IMR-90 (cell line): ENCODE measurements around the gene SAMSN1. TPM values are rescaled to one million over a fixed set of nuclear protein-coding genes. Genes with fewer than 3 reads are reported as not detected.

Experiments
- ATAC-seq: fragments of 200-7000 bp; cut with Tn5 transposase; 2 replicates; pipeline ENCODE4 v1.9.1; 2020; ENCODE audit warnings: low read depth, mild to moderate bottlenecking, moderate library complexity
- BruUV-seq: library from RNA; stranded (reverse); fragments of 400-500 nt; replicated peaks from 2 replicates; lab custom pipeline; 2021; lab: Mats Ljungman, UMichigan
- CTCF ChIA-PET: fragments of 300-600 bp; formaldehyde crosslinking; extraction: SDS; loops from one replicate; lab custom pipeline; 2021; ENCODE audit warnings: antibody characterized with exemption; lab: Yijun Ruan, JAX
- POLR2A ChIA-PET: fragments of 300-600 bp; sonication (Branson Sonifier 250); formaldehyde crosslinking; loops from one replicate; lab custom pipeline; 2022; ENCODE audit warnings: antibody characterized with exemption; ENCODE audit not compliant: unreplicated experiment; lab: Charles Lee
- DNase-seq: peaks from one replicate; pipeline ENCODE4 v3.0.0; 2013
- H2AFZ ChIP-seq: replicated peaks from 2 replicates; pipeline ENCODE3; 2013; ENCODE audit warnings: low read length, mild to moderate bottlenecking; ENCODE audit not compliant: poor library complexity
- H2AK5ac ChIP-seq: 2 replicates; pipeline ENCODE4 v1.6.1; 2013; ENCODE audit warnings: low read depth, low read length, inconsistent platforms
- H2AK9ac ChIP-seq: replicated peaks from 2 replicates; pipeline ENCODE3; 2013; ENCODE audit warnings: mild to moderate bottlenecking, low read depth, low read length, moderate library complexity; ENCODE audit not compliant: poor library complexity
- H2BK120ac ChIP-seq: 2 replicates; pipeline ENCODE4 v1.6.1; 2013; ENCODE audit warnings: low read depth, low read length, inconsistent platforms
- H2BK15ac ChIP-seq: 3 replicates; pipeline ENCODE4 v1.6.1; 2013; ENCODE audit warnings: low read depth, low read length, inconsistent platforms
- H2BK20ac ChIP-seq: 2 replicates; pipeline ENCODE4 v1.6.1; 2013; ENCODE audit warnings: low read depth, mild to moderate bottlenecking, inconsistent platforms, low read length, moderate library complexity
- H2BK5ac ChIP-seq: 2 replicates; pipeline ENCODE4 v1.6.1; 2013; ENCODE audit warnings: mild to moderate bottlenecking, low read depth, low read length, inconsistent platforms; ENCODE audit not compliant: poor library complexity, severe bottlenecking
- H3K14ac ChIP-seq: replicated peaks from 2 replicates; pipeline ENCODE4 v1.6.1; 2013; ENCODE audit warnings: low read depth, low read length, inconsistent platforms
- H3K18ac ChIP-seq: 2 replicates; pipeline ENCODE4 v1.6.1; 2013; ENCODE audit warnings: low read depth, low read length, control low read depth
- H3K23ac ChIP-seq: 2 replicates; pipeline ENCODE4 v1.6.1; 2013; ENCODE audit warnings: low read depth, low read length, inconsistent platforms
- H3K27ac ChIP-seq: 2 replicates; pipeline ENCODE4 v1.5.1; 2013; ENCODE audit warnings: mild to moderate bottlenecking, control low read depth, low read length; ENCODE audit not compliant: insufficient read depth
- H3K27me3 ChIP-seq: 2 replicates; pipeline ENCODE4 v1.6.1; 2013; ENCODE audit warnings: low read length; ENCODE audit not compliant: control insufficient read depth, insufficient read depth
- H3K36me3 ChIP-seq: 2 replicates; pipeline ENCODE4 v1.6.1; 2013; ENCODE audit warnings: low read length, mixed read lengths; ENCODE audit not compliant: control insufficient read depth, insufficient read depth
- H3K4ac ChIP-seq: 2 replicates; pipeline ENCODE4 v1.6.1; 2013; ENCODE audit warnings: low read depth, low read length, inconsistent platforms
- H3K4me1 ChIP-seq: 2 replicates; pipeline ENCODE4 v1.6.1; 2013; ENCODE audit warnings: low read length, mixed read lengths; ENCODE audit not compliant: control insufficient read depth, insufficient read depth
- H3K4me2 ChIP-seq: 2 replicates; pipeline ENCODE4 v1.6.1; 2013; ENCODE audit warnings: low read depth, mild to moderate bottlenecking, control low read depth, low read length, moderate library complexity
- H3K4me3 ChIP-seq: 2 replicates; pipeline ENCODE4 v1.5.1; 2013; ENCODE audit warnings: low read depth, mild to moderate bottlenecking, control low read depth, low read length, moderate library complexity; ENCODE audit not compliant: insufficient read depth
- H3K56ac ChIP-seq: 2 replicates; pipeline ENCODE4 v1.6.1; 2013; ENCODE audit warnings: low read length, inconsistent platforms; ENCODE audit not compliant: insufficient read depth; ENCODE audit errors: extremely low read depth
- H3K79me1 ChIP-seq, 2 experiments: 2 replicates each; pipeline ENCODE4 v1.6.1; 2013; ENCODE audit warnings: low read length in 2 of 2, inconsistent platforms in 1 of 2, low read depth in 1 of 2
- H3K9ac ChIP-seq: 2 replicates; pipeline ENCODE4 v1.6.1; 2013; ENCODE audit warnings: low read depth, low read length, control low read depth
- H3K9me1 ChIP-seq: 2 replicates; pipeline ENCODE4 v1.6.1; 2013; ENCODE audit warnings: low read length, inconsistent platforms; ENCODE audit not compliant: insufficient read depth
- H3K9me3 ChIP-seq: 2 replicates; pipeline ENCODE4 v1.6.1; 2013; ENCODE audit warnings: low read length; ENCODE audit not compliant: control insufficient read depth, insufficient read depth
- H4K20me1 ChIP-seq: 2 replicates; pipeline ENCODE4 v1.6.1; 2013; ENCODE audit warnings: low read length, inconsistent platforms; ENCODE audit not compliant: insufficient read depth
- H4K5ac ChIP-seq: 2 replicates; pipeline ENCODE4 v1.6.1; 2013; ENCODE audit warnings: mild to moderate bottlenecking, low read depth, low read length, control low read depth
- H4K8ac ChIP-seq, 2 experiments: 2 replicates each; pipeline ENCODE4 v1.6.1; 2013; ENCODE audit warnings: low read depth in 2 of 2, low read length in 2 of 2, control low read depth in 1 of 2, inconsistent platforms in 1 of 2
- H4K91ac ChIP-seq: 2 replicates; pipeline ENCODE4 v1.6.1; 2013; ENCODE audit warnings: low read depth, low read length, inconsistent platforms; ENCODE audit not compliant: insufficient read depth
- BHLHE40 ChIP-seq: fragments of 150-350 bp; IDR thresholded peaks from 2 replicates; pipeline ENCODE4 v1.6.1; 2016; ENCODE audit warnings: mild to moderate bottlenecking, low read depth, low read length
- CEBPB ChIP-seq: IDR thresholded peaks from 2 replicates; pipeline ENCODE4 v1.6.1; 2012; ENCODE audit warnings: low read depth, low read length, improper control_type of control experiment
- CHD1 ChIP-seq: IDR thresholded peaks from 2 replicates; pipeline ENCODE4 v1.6.1; 2012; ENCODE audit warnings: low read depth, low read length, improper control_type of control experiment
- CTCF ChIP-seq: conservative IDR thresholded peaks from 2 replicates; pipeline ENCODE4 v1.5.1; 2012; ENCODE audit warnings: mild to moderate bottlenecking, low read depth, low read length, improper control_type of control experiment
- FOS ChIP-seq: fragments of 150-350 bp; IDR thresholded peaks from 2 replicates; pipeline ENCODE4 v1.6.1; 2016; ENCODE audit warnings: low read depth, low read length
- MAFK ChIP-seq: IDR thresholded peaks from 2 replicates; pipeline ENCODE4 v1.6.1; 2012; ENCODE audit warnings: low read depth, low read length, improper control_type of control experiment
- MAZ ChIP-seq: IDR thresholded peaks from 2 replicates; pipeline ENCODE4 v1.6.1; 2012; ENCODE audit warnings: low read depth, mild to moderate bottlenecking, low read length, improper control_type of control experiment, moderate library complexity, borderline replicate concordance
- RCOR1 ChIP-seq: IDR thresholded peaks from 2 replicates; pipeline ENCODE4 v1.6.1; 2012; ENCODE audit warnings: mild to moderate bottlenecking, low read length, improper control_type of control experiment; ENCODE audit not compliant: insufficient replicate concordance
- RFX5 ChIP-seq: IDR thresholded peaks from 2 replicates; pipeline ENCODE4 v1.8.0; 2012; ENCODE audit warnings: low read depth, mild to moderate bottlenecking, low read length, moderate library complexity
- SMC3 ChIP-seq: fragments of 150-350 bp; IDR thresholded peaks from 2 replicates; pipeline ENCODE4 v1.6.1; 2016; ENCODE audit warnings: low read depth, mild to moderate bottlenecking, antibody characterized with exemption, low read length, moderate library complexity
- USF2 ChIP-seq: fragments of 150-350 bp; IDR thresholded peaks from 2 replicates; pipeline ENCODE4 v1.6.1; 2017; ENCODE audit warnings: mild to moderate bottlenecking, antibody characterized with exemption, low read length, low read depth
- WGBS, 2 experiments: methylation state at CpG; one replicate each; pipeline versions ENCODE4 v1.1.5 to v1.1.7; 2013; ENCODE audit warnings: missing lambda C conversion rate in 2 of 2; ENCODE audit not compliant: insufficient read length in 1 of 2; ENCODE audit errors: extremely low coverage in 2 of 2; 5-methylcytosine and 5-hydroxymethylcytosine counted together
- dilution Hi-C: fragments of 300-500 bp; cut with HindIII; formaldehyde crosslinking; loops from one replicate; pipeline ENCODE4 v1.14.3; 2018; ENCODE audit warnings: low sequenced_read_pairs; ENCODE audit not compliant: unreplicated experiment
- in situ Hi-C: fragments of 300-500 bp; cut with MboI; formaldehyde crosslinking; loops from 3 replicates; pipeline ENCODE4 v1.14.3; 2019; ENCODE audit warnings: low sequenced_read_pairs, inconsistent platforms, mixed read lengths
- intact Hi-C: fragments of 100-400 bp; cut with micrococcal nuclease; formaldehyde crosslinking; loops from 2 replicates; pipeline ENCODE4 v1.10.0; 2022
- polyA plus RNA-seq, 3 experiments: library from polyadenylated mRNA; depleted of rRNA; stranded (reverse); fragments of >200 nt; gene quantifications; 2 replicates each; pipeline ENCODE4 v1.2.3, GENCODE V29; 2012; ENCODE audit warnings: low replicate concordance in 1 of 3
- total RNA-seq: library from RNA; depleted of rRNA; stranded (reverse); fragments of >200 nt; gene quantifications from 2 replicates; pipeline ENCODE4 v1.2.3, GENCODE V29; 2012
- TF ChIP-seq, protein P1 (sequence below): fragments of 150-350 bp; IDR thresholded peaks from 2 replicates; pipeline ENCODE4 v1.6.1; 2016; ENCODE audit warnings: low read depth, mild to moderate bottlenecking, low read length, moderate library complexity, borderline replicate concordance

SAMSN1 gene
- total and polyA plus RNA-seq, 2 of the 4 experiments (the other 2 are of a cell fraction) = not detected

GRCh38 chr21:14492931-14493330, 53.2 kb downstream of the SAMSN1 start:
- H3K27me3 ChIP-seq = no peaks in the 10 kb centered on the region
- no peaks in the 10 kb centered on the region for H3K4me1 ChIP-seq
- H4K8ac ChIP-seq = no peak overlapping the region
- no CpG with 5 or more reads among the region's 4 CpGs for WGBS, 2 experiments
- no peak overlapping the region for H3K9ac ChIP-seq
- no peak overlapping the region for H4K91ac ChIP-seq
- H4K5ac ChIP-seq = no peak overlapping the region
- no peak for DNase-seq
- H3K36me3 ChIP-seq = no peaks in the 10 kb centered on the region
- H3K56ac ChIP-seq = no peak overlapping the region
- ATAC-seq = no peak
- no peaks in the 10 kb centered on the region for H3K9me1 ChIP-seq
- no peak overlapping the region for H3K4me3 ChIP-seq
- ChIA-PET CTCF (no interaction called here), POLR2A (no interaction called here)
- H2AFZ ChIP-seq = no peak overlapping the region
- H3K9me3 ChIP-seq = no peaks in the 10 kb centered on the region
- intact Hi-C loops (no loop called here), dilution Hi-C loops (no loop called here), in situ Hi-C loops (no loop called here)
- no peak overlapping the region for H3K18ac ChIP-seq
- H2BK15ac ChIP-seq = no peak overlapping the region
- no peak overlapping the region for H3K27ac ChIP-seq
- no peak overlapping the region for H3K23ac ChIP-seq
- H3K14ac ChIP-seq = no peak overlapping the region
- no peak overlapping the region for H2BK120ac ChIP-seq
- H3K4me2 ChIP-seq = no peak overlapping the region
- H2AK9ac ChIP-seq = no peak overlapping the region
- TF ChIP-seq RFX5 = no peak
- no peak for TF ChIP-seq USF2
- no peak for TF ChIP-seq CEBPB
- TF ChIP-seq, protein P1, sequence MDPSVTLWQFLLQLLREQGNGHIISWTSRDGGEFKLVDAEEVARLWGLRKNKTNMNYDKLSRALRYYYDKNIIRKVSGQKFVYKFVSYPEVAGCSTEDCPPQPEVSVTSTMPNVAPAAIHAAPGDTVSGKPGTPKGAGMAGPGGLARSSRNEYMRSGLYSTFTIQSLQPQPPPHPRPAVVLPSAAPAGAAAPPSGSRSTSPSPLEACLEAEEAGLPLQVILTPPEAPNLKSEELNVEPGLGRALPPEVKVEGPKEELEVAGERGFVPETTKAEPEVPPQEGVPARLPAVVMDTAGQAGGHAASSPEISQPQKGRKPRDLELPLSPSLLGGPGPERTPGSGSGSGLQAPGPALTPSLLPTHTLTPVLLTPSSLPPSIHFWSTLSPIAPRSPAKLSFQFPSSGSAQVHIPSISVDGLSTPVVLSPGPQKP = no peak
- TF ChIP-seq CHD1 = no peak
- TF ChIP-seq RCOR1 = no peak
- TF ChIP-seq MAZ = no peak
- no peak for TF ChIP-seq SMC3
- TF ChIP-seq CTCF = no peak
- no peak for TF ChIP-seq MAFK
- no peak for TF ChIP-seq BHLHE40
- no peak for TF ChIP-seq FOS
- no peak overlapping the region for H2BK5ac ChIP-seq
- H3K4ac ChIP-seq = no peak overlapping the region
- no TSS peak for BruUV-seq
- no peak overlapping the region for H2BK20ac ChIP-seq
- H3K79me1 ChIP-seq = no peaks in the 10 kb centered on the region
- no peak overlapping the region for H2AK5ac ChIP-seq
- H4K20me1 ChIP-seq = no peaks in the 10 kb centered on the region
